ENCODE results near the gene BMP2.

DNA sequence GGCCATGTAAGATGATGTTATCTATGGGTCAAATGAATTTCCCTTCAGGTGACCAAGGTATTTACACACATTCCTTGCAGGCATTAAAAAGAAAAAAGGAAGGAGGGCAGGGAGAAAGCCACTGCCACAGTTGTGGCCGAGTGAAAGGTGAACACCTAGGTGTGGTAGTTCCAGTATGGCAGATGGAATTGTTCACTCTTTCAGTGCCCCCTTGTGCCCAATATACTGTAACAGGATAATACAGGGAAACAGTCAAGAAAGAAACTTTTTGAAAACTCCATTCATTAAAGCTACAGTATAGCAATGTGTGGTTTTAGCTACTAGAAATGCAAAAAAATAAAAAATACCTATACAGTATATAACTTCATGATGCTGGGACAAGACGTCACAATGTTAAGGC lies 52.1 kb downstream of the BMP2 start:
- TF ChIP-seq CTCF (IDR thresholded peaks at IDR 0.05) (peak in 6 of 7 experiments; percentile 29 to 83 (median 62)), POLR2A (IDR thresholded peaks at IDR 0.05) (no peak)

Measured in body of pancreas (tissue), 4 donors.